ENCODE measurements around the gene SRPRB. TPM values are rescaled to one million over a fixed set of nuclear protein-coding genes. Genes with fewer than 3 reads are reported as not detected.

SRPRB gene
- total and polyA plus RNA-seq, 3 donors from 2014 or later: 35.9 to 104 (median 42.7) TPM

DNA sequence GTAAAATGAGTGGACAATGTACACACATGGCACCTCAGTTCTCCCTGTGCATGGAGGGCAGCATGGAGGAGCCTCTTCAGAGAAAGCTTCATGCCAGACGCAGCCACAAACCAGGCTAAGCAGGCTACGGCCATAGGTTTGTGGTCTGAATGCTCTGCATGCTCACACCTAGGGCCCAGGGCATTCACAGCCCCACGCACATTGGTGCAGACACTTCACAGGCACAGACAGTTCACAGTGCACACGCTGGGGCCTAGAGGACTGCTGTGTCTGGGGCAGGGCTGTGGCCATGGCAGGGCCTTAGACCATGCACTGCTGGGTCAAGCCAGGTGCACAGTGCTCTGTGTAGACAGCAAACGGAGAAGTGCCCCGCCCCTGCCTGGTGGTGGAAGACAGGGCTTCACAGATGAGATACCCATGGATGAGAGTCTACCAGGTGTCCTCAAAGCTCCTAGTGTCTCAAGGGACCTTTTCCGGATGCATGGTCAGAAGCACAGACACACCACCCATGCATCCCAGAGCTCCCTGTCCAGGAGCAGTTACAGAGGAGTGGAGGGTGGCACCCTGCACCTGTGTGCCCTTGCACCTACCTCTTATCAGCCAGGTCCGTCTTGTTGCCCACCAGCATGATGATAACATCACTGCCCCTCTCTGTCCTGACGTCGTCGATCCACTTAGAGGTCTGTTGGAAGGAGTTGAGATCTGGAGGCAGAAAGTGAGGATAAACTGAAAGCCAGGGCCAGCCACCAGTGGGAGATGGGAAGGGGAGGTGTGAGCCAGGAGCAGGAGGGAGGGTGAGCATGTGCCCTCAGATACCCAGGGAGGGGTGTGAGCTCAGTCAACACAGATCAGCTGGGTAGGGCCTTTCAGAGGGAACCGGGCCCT is 33.5 kb downstream of the SRPRB start:
- no peak overlapping the region for H3K4me3 ChIP-seq
- no peak for DNase-seq
- H3K27ac ChIP-seq: no peak overlapping the region
- no peaks in the 10 kb centered on the region for H3K9me3 ChIP-seq
- intact Hi-C loops (cut with DNase I; ENCODE audit: low total_unique reads): no loop called here
- H3K36me3 ChIP-seq (ENCODE audit: low read depth, missing control alignments): no peaks in the 10 kb centered on the region
- 84 to 89% methylated on average over 11 to 12 of the region's 12 CpGs for WGBS, 2 donors
- H3K4me1 ChIP-seq: no peaks in the 10 kb centered on the region
- no peaks in the 10 kb centered on the region for H3K27me3 ChIP-seq
- TF ChIP-seq, protein P1, sequence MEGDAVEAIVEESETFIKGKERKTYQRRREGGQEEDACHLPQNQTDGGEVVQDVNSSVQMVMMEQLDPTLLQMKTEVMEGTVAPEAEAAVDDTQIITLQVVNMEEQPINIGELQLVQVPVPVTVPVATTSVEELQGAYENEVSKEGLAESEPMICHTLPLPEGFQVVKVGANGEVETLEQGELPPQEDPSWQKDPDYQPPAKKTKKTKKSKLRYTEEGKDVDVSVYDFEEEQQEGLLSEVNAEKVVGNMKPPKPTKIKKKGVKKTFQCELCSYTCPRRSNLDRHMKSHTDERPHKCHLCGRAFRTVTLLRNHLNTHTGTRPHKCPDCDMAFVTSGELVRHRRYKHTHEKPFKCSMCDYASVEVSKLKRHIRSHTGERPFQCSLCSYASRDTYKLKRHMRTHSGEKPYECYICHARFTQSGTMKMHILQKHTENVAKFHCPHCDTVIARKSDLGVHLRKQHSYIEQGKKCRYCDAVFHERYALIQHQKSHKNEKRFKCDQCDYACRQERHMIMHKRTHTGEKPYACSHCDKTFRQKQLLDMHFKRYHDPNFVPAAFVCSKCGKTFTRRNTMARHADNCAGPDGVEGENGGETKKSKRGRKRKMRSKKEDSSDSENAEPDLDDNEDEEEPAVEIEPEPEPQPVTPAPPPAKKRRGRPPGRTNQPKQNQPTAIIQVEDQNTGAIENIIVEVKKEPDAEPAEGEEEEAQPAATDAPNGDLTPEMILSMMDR (IDR thresholded peaks at IDR 0.05): no peak
- TF ChIP-seq POLR2A (IDR thresholded peaks at IDR 0.05): no peak

DNA sequence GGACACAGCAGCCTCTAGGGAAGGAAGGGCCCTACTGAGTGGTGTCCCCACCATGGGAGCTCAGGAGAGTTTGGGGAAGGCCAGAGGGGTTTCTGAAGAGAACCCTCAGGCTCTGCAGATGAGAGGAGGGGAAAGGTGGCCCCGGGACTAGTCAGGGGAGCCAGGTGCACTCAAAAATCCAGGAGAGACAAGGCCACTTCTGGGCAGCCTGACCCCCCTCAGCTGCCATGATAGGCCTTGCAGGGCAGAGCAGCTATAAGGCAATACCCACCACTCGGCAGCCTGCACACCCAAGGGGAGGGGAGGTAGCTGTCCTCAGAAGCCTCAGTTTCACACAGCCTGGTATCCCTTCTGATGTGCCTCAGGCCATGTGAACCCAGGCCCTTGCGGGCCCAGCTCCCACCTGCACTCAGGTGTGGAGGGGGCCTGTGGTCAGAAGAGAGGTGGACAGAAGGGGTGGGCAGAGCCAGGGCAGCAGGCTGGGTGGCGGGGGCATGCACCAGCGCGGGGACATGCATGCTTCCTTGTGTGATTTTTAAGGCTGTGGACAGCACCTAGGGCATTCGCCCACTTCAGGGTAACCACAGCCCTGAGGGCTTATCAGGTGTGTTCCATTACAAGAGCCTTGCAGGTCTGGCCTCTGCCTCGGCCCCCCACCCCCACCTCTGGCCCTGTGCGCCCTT is 34.6 kb downstream of the SRPRB start:
- Histone ChIP-seq H3K27me3 (no peaks in the 10 kb centered on the region), H3K36me3 (ENCODE audit: low read depth, missing control alignments) (no peaks in the 10 kb centered on the region), H3K4me1 (no peaks in the 10 kb centered on the region), H3K4me3 (no peak overlapping the region), H3K27ac (no peak overlapping the region), H3K9me3 (no peaks in the 10 kb centered on the region)
- intact Hi-C loops (cut with DNase I; ENCODE audit: low total_unique reads): no loop called here
- DNase-seq: no peak
- TF ChIP-seq POLR2A (IDR thresholded peaks at IDR 0.05): no peak
- TF ChIP-seq, protein P1 (IDR thresholded peaks at IDR 0.05): no peak
- WGBS, 2 donors: 95 to 100% methylated on average over 2 to 9 of the region's 9 CpGs

DNA sequence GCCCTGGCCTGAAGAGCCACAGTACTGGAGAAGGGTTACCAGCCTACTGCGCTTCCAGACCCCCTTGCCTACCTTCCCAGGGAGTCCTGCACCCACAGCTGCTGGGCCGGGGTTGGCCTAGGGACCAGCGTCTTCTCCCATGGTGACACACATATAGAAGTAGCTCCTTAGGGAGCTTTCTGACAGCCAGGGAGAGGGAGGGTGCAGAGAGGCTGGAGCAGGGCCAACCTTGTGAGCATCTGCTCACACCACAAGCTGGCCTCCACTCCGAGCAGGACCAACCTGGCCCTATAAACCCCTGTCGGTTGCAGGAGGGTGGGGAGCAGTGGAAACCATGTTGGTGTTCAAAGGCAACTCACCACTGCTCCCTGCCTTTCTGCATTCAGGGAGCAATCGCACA is 35.2 kb downstream of the SRPRB start:
- Histone ChIP-seq H3K27ac (no peak overlapping the region), H3K4me3 (no peak overlapping the region), H3K9me3 (no peaks in the 10 kb centered on the region), H3K27me3 (no peaks in the 10 kb centered on the region), H3K4me1 (no peaks in the 10 kb centered on the region), H3K36me3 (ENCODE audit: low read depth, missing control alignments) (no peaks in the 10 kb centered on the region)
- intact Hi-C loops (cut with DNase I; ENCODE audit: low total_unique reads): no loop called here
- no peak for DNase-seq
- TF ChIP-seq POLR2A (IDR thresholded peaks at IDR 0.05): no peak
- TF ChIP-seq, protein P1 (IDR thresholded peaks at IDR 0.05): no peak
- 91 to 98% methylated on average over 5 to 6 of the region's 6 CpGs for WGBS, 2 donors

DNA sequence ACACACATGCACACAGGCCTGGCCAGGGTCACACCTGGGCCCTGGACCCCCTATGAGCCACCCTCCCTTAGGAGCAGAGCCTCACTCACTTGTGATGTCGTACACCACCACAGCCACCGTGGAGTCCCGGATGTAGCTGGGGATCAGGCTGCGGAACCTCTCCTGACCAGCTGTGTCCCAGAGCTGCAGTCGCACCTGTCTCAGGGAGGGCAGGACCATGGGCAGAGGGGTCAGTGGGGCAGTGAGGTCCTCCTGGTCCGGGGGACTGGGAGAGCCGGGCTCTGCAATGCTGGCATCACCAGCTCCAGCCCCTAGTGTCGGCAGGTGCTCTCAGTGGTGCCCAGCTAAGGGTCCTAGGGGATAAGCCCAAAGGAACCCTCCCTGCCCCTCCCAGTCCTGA is 35.6 kb downstream of the SRPRB start:
- no peak overlapping the region for H3K4me3 ChIP-seq
- 98% methylated on average over 8 of the region's 8 CpGs; no CpG with 5 or more reads in 1 of the 2 donors for WGBS, 2 donors
- TF ChIP-seq, protein P1 (IDR thresholded peaks at IDR 0.05): no peak
- H3K9me3 ChIP-seq: no peaks in the 10 kb centered on the region
- H3K36me3 ChIP-seq (ENCODE audit: low read depth, missing control alignments): no peaks in the 10 kb centered on the region
- H3K27me3 ChIP-seq: no peaks in the 10 kb centered on the region
- H3K4me1 ChIP-seq: no peaks in the 10 kb centered on the region
- no peak for DNase-seq
- no peak overlapping the region for H3K27ac ChIP-seq
- intact Hi-C loops (cut with DNase I; ENCODE audit: low total_unique reads): no loop called here

All from testis (tissue), 3 donors.